CD14-positive monocyte (primary cell): ENCODE results near the gene CCDC90B. TPM values are rescaled to one million over a fixed set of nuclear protein-coding genes. Genes with fewer than 3 reads are reported as not detected.
A peak's percentile ranks its signal among the peaks of the same experiment; 100 is the strongest.

Experiments
- DNase-seq, 3 donors: peaks; one replicate each; pipeline ENCODE4 v3.0.0-alpha.2; 2011 to 2022
- H2AFZ ChIP-seq: 2 replicates; pipeline ENCODE4 v1.6.0; 2012; ENCODE audit warnings: mild to moderate bottlenecking, low read depth, low read length, inconsistent platforms; ENCODE audit not compliant: insufficient read depth, poor library complexity, severe bottlenecking
- H3K27ac ChIP-seq, 2 donors: 1 replicate in 1 of 2; 2 replicates in 1 of 2; pipeline ENCODE4 v1.5.1; 2012 to 2013; ENCODE audit warnings: low read length in 2 of 2, control low read depth in 1 of 2, inconsistent platforms in 1 of 2, low read depth in 1 of 2, mild to moderate bottlenecking in 1 of 2
- H3K27me3 ChIP-seq, 2 donors: one replicate each; pipeline versions ENCODE4 v1.6.0 to v1.6.1; 2011 to 2013; ENCODE audit warnings: low read length in 2 of 2; ENCODE audit not compliant: control insufficient read depth in 2 of 2, insufficient read depth in 2 of 2
- H3K36me3 ChIP-seq, 2 donors: replicated peaks in 1 of 2; 1 replicate in 1 of 2; 2 replicates in 1 of 2; pipeline versions ENCODE4 v1.5.1 to v1.6.1; 2012 to 2013; ENCODE audit warnings: low read length in 2 of 2, control low read depth in 1 of 2, inconsistent platforms in 1 of 2, mild to moderate bottlenecking in 1 of 2; ENCODE audit not compliant: insufficient read depth in 2 of 2, control insufficient read depth in 1 of 2
- H3K4me1 ChIP-seq, 2 donors: 1 replicate in 1 of 2; 2 replicates in 1 of 2; pipeline versions ENCODE4 v1.5.1 to v1.6.1; 2012 to 2013; ENCODE audit warnings: low read length in 2 of 2, control low read depth in 1 of 2, inconsistent platforms in 1 of 2, mild to moderate bottlenecking in 1 of 2, moderate library complexity in 1 of 2; ENCODE audit not compliant: insufficient read depth in 2 of 2, control insufficient read depth in 1 of 2
- H3K4me2 ChIP-seq: replicated peaks from 2 replicates; pipeline ENCODE3; 2012; ENCODE audit warnings: low read length, moderate library complexity, mild to moderate bottlenecking; ENCODE audit not compliant: poor library complexity, severe bottlenecking; ENCODE audit errors: extremely low read depth
- H3K4me3 ChIP-seq, 3 experiments: fragments of 200-600 bp in 1 of 3; sonication (generic) in 1 of 3; replicated peaks in 1 of 3; 1 replicate in 2 of 3; 2 replicates in 1 of 3; pipeline ENCODE4 v1.5.1; 2011 to 2013; ENCODE audit warnings: low read length in 3 of 3, mild to moderate bottlenecking in 3 of 3, control low read depth in 2 of 3, low read depth in 2 of 3, inconsistent platforms in 1 of 3, moderate library complexity in 1 of 3
- H3K79me2 ChIP-seq: 2 replicates; pipeline ENCODE4 v1.6.0; 2012; ENCODE audit warnings: mild to moderate bottlenecking, control low read depth, inconsistent platforms, low read length, moderate library complexity; ENCODE audit not compliant: insufficient read depth
- H3K9ac ChIP-seq: 2 replicates; pipeline ENCODE4 v1.6.0; 2017; ENCODE audit warnings: low read length, mild to moderate bottlenecking; ENCODE audit not compliant: insufficient read depth, poor library complexity, severe bottlenecking
- H3K9me3 ChIP-seq, 2 donors: replicated peaks in 1 of 2; 1 replicate in 1 of 2; 2 replicates in 1 of 2; pipeline versions ENCODE4 v1.5.1 to v1.6.1; 2012 to 2013; ENCODE audit warnings: low read length in 2 of 2, control low read depth in 1 of 2; ENCODE audit not compliant: control insufficient read depth in 1 of 2, insufficient read depth in 1 of 2
- H4K20me1 ChIP-seq: 2 replicates; pipeline ENCODE4 v1.6.0; 2012; ENCODE audit warnings: mild to moderate bottlenecking, low read length, control low read depth, moderate library complexity; ENCODE audit not compliant: insufficient read depth
- H3K27ac Mint-ChIP-seq, 7 donors: one replicate each; pipeline ENCODE4 v1.8.0; 2020; ENCODE audit warnings: mild to moderate bottlenecking in 7 of 7, mixed read lengths in 7 of 7, moderate library complexity in 6 of 7, inconsistent platforms in 2 of 7
- H3K27me3 Mint-ChIP-seq, 3 donors: one replicate each; pipeline ENCODE4 v1.8.0; 2021 to 2022; ENCODE audit warnings: low read depth in 3 of 3, mild to moderate bottlenecking in 3 of 3, mixed read lengths in 3 of 3, moderate library complexity in 3 of 3, inconsistent platforms in 1 of 3
- H3K36me3 Mint-ChIP-seq, 2 donors: one replicate each; pipeline ENCODE4 v1.8.0; 2020; ENCODE audit warnings: mixed read lengths in 2 of 2, inconsistent platforms in 1 of 2, mild to moderate bottlenecking in 1 of 2
- H3K4me1 Mint-ChIP-seq: one replicate; pipeline ENCODE4 v1.8.0; 2020; ENCODE audit warnings: mild to moderate bottlenecking, mixed read lengths
- H3K4me3 Mint-ChIP-seq, 2 donors: one replicate each; pipeline ENCODE4 v1.8.0; 2020; ENCODE audit warnings: mild to moderate bottlenecking in 2 of 2, mixed read lengths in 2 of 2, moderate library complexity in 1 of 2
- H3K9me3 Mint-ChIP-seq, 7 donors: one replicate each; pipeline ENCODE4 v1.8.0; 2020 to 2022; ENCODE audit warnings: mixed read lengths in 7 of 7, mild to moderate bottlenecking in 6 of 7, moderate library complexity in 6 of 7, inconsistent platforms in 2 of 7
- WGBS: methylation state at CpG from one replicate; pipeline ENCODE4 v1.1.5; 2013; ENCODE audit warnings: missing lambda C conversion rate; ENCODE audit not compliant: insufficient coverage; 5-methylcytosine and 5-hydroxymethylcytosine counted together
- intact Hi-C, 2 donors: fragments of 100-400 bp; cut with micrococcal nuclease; formaldehyde crosslinking; loops; one replicate each; pipeline versions ENCODE4 v1.15.0 to v1.15.1; 2023
- polyA plus RNA-seq, 3 donors: library from polyadenylated mRNA; depleted of rRNA in 1 of 3; unstranded in 2 of 3; stranded (reverse) in 1 of 3; fragments of 300-500 nt in 2 of 3; fragments of >200 nt in 1 of 3; fragmentation: Illumina TruSeq in 2 of 3; gene quantifications; 1 replicate in 2 of 3; 2 replicates in 1 of 3; pipeline ENCODE4 v1.2.3, GENCODE V29; 2012 to 2021
- TF ChIP-seq, protein P1 (sequence below): fragments of 200-600 bp; IDR thresholded peaks from one replicate; pipeline ENCODE4 v1.8.0; 2022; ENCODE audit warnings: antibody characterized with exemption, mild to moderate bottlenecking

CCDC90B gene
- polyA plus RNA-seq, 3 donors = 15.3 to 46.2 (median 39.6) TPM

DNA sequence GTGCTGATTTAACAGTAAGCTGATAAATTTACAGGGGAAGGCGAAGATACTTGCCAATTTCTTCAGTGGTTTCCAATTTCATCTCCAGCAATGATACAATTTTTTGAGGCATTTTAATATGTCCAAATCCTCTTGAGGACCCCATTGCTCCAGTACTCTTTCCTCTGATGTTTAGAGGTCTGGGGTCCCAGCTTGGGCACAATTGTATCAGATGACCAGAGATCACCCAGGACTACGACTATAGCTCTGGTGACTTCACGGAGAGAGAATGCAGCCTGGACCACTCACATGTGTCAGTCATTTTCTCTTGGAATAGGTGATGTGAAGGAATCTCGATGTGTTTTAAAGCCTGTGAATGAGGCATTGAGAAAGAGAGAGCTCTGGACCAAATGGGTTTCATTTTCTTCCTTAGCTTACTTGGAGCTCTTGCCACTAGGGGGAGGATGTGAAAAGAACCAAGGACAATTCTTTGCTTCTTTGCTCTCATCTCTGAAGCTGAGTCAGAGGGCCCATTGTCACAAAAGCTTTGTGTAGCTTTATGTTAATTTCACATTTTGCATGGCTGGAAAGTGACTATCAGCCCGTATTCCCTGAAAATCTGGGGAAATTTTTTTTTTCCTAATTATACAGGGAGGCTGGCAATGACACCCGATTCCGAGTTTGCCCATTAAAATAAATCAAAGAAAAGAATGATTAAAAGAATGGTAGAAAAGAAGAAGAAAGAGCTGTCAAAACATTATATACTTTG is 6.7 kb upstream of the CCDC90B start:
- intact Hi-C loops = no loop called here
- H3K27ac Mint-ChIP-seq = no peak overlapping the region

DNA sequence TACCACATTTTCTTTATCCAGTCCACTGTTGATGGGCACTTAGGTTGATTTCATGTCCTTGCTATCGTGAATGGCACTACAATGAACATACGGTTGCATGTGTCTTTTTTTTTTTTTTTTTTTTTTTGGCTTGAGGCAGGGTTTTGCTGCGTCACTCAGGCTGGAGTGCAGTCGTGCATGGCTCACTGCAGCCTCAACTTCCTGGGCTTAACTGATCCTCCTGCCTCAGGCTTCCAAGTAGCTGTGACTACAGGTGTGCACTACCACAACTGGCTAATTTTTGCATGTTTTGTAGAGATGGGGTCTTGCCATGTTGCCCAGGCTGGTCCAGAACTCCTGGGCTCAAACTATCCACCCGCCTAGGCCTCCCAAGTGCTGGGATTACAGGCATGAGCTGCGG is 1.5 kb upstream of the CCDC90B start:
- no peak overlapping the region for H3K4me3 Mint-ChIP-seq

More for the DNA sequence above, 6.7 kb upstream of the CCDC90B start:
- WGBS = 30% methylated on average over 2 of the region's 7 CpGs
- Histone ChIP-seq H3K27me3 (no peaks in the 10 kb centered on the region), H3K79me2 (no peaks in the 10 kb centered on the region), H3K9ac (no peak overlapping the region), H4K20me1 (no peaks in the 10 kb centered on the region), H3K4me2 (peak overlapping the region; percentile 0), H2AFZ (peak overlapping the region; percentile 37), H3K4me3 (no peak overlapping the region), H3K9me3 (no peaks in the 10 kb centered on the region), H3K27ac (no peak overlapping the region), H3K36me3 (no peaks in the 10 kb centered on the region), H3K4me1 (peaks cover 10 to 11% of the 10 kb centered on the region in 2 donors)
- peak; percentile 23 to 55 (median 53) for DNase-seq
- peaks cover 13% of the 10 kb centered on the region for H3K4me1 Mint-ChIP-seq
- peak overlapping the region in 1 of 2 donors; percentile 71 for H3K4me3 Mint-ChIP-seq
- TF ChIP-seq, protein P1, sequence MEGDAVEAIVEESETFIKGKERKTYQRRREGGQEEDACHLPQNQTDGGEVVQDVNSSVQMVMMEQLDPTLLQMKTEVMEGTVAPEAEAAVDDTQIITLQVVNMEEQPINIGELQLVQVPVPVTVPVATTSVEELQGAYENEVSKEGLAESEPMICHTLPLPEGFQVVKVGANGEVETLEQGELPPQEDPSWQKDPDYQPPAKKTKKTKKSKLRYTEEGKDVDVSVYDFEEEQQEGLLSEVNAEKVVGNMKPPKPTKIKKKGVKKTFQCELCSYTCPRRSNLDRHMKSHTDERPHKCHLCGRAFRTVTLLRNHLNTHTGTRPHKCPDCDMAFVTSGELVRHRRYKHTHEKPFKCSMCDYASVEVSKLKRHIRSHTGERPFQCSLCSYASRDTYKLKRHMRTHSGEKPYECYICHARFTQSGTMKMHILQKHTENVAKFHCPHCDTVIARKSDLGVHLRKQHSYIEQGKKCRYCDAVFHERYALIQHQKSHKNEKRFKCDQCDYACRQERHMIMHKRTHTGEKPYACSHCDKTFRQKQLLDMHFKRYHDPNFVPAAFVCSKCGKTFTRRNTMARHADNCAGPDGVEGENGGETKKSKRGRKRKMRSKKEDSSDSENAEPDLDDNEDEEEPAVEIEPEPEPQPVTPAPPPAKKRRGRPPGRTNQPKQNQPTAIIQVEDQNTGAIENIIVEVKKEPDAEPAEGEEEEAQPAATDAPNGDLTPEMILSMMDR = peak; percentile 80
- H3K36me3 Mint-ChIP-seq = no peaks in the 10 kb centered on the region
- no peaks in the 10 kb centered on the region for H3K9me3 Mint-ChIP-seq
- H3K27me3 Mint-ChIP-seq = peaks cover 2 to 5% (median 3%) of the 10 kb centered on the region in 3 donors

More for the DNA sequence above, 1.5 kb upstream of the CCDC90B start:
- peaks cover 30% of the 10 kb centered on the region for H3K79me2 ChIP-seq
- Mint-ChIP-seq H3K27me3 (peaks cover 0 to 4% (median 2%) of the 10 kb centered on the region in 3 donors), H3K9me3 (no peaks in the 10 kb centered on the region), H3K27ac (no peak overlapping the region), H3K36me3 (peaks cover under 1 to 3% of the 10 kb centered on the region in 2 donors), H3K4me1 (peaks cover 29% of the 10 kb centered on the region)
- TF ChIP-seq, protein P1 = no peak
- H3K4me1 ChIP-seq = peaks cover 23 to 26% of the 10 kb centered on the region in 2 donors
- no peaks in the 10 kb centered on the region for H3K9me3 ChIP-seq
- no peaks in the 10 kb centered on the region for H4K20me1 ChIP-seq
- H2AFZ ChIP-seq = no peak overlapping the region
- H3K9ac ChIP-seq = no peak overlapping the region
- no peak for DNase-seq
- no peak overlapping the region for H3K27ac ChIP-seq
- WGBS = 95% methylated on average over 2 of the region's 6 CpGs
- intact Hi-C loops = loop anchor here (5.0 to 10.0 kb wide), 5 partner anchors 93 to 385 kb away; partner anchors contain the start of genes ANKRD42 (in 2 of the 2), DDIAS (in 2 of the 2), PRCP (in 2 of the 2) and PCF11 (in 1 of the 2)
- H3K4me3 ChIP-seq = no peak overlapping the region
- H3K36me3 ChIP-seq = no peaks in the 10 kb centered on the region
- no peak overlapping the region for H3K4me2 ChIP-seq
- no peaks in the 10 kb centered on the region for H3K27me3 ChIP-seq
